Liver (tissue), 9 donors: Measurements from ENCODE around the gene PCDHGA6. TPM values are rescaled to one million over a fixed set of nuclear protein-coding genes. Genes with fewer than 3 reads are reported as not detected.
A peak's percentile ranks its signal among the peaks of the same experiment; 100 is the strongest.
"Not testable (repeated sequence)": the region's sequence is repeated elsewhere in the genome, so short reads cannot be mapped to it uniquely, and the experiment has no call there.

Experiments used
- DNase-seq: peaks from one replicate; pipeline ENCODE4 v3.0.0-alpha.2; 2017; ENCODE audit warnings: low spot score
- H3K27ac ChIP-seq, 2 donors: one replicate each; pipeline ENCODE4 v1.7.0; 2013; ENCODE audit warnings: inconsistent platforms in 2 of 2, low read length in 2 of 2, control low read depth in 1 of 2, low read depth in 1 of 2, mild to moderate bottlenecking in 1 of 2
- H3K27me3 ChIP-seq, 4 donors: one replicate each; pipeline versions ENCODE4 v1.6.1 to v1.7.0; 2013; ENCODE audit warnings: low read length in 3 of 4, inconsistent platforms in 1 of 4, mild to moderate bottlenecking in 1 of 4, moderate library complexity in 1 of 4; ENCODE audit not compliant: control insufficient read depth in 4 of 4, insufficient read depth in 4 of 4
- H3K36me3 ChIP-seq, 4 donors: one replicate each; pipeline versions ENCODE4 v1.6.1 to v1.7.0; 2013; ENCODE audit warnings: low read length in 3 of 4, mild to moderate bottlenecking in 3 of 4, low read depth in 1 of 4, moderate library complexity in 1 of 4; ENCODE audit not compliant: control insufficient read depth in 4 of 4, insufficient read depth in 3 of 4
- H3K4me1 ChIP-seq, 4 donors: one replicate each; pipeline versions ENCODE4 v1.6.1 to v1.7.0; 2013; ENCODE audit warnings: low read length in 3 of 4, mild to moderate bottlenecking in 3 of 4, moderate library complexity in 1 of 4; ENCODE audit not compliant: control insufficient read depth in 4 of 4, insufficient read depth in 4 of 4
- H3K4me3 ChIP-seq, 3 donors: one replicate each; pipeline versions ENCODE4 v1.6.1 to v1.7.0; 2013; ENCODE audit warnings: low read length in 3 of 3, control low read depth in 1 of 3, low read depth in 1 of 3, mild to moderate bottlenecking in 1 of 3
- H3K9ac ChIP-seq, 2 donors: one replicate each; pipeline ENCODE4 v1.7.0; 2013; ENCODE audit warnings: low read length in 2 of 2, mild to moderate bottlenecking in 2 of 2, moderate library complexity in 2 of 2, control low read depth in 1 of 2, low read depth in 1 of 2
- H3K9me3 ChIP-seq, 4 donors: one replicate each; pipeline versions ENCODE4 v1.6.1 to v1.7.0; 2013; ENCODE audit warnings: low read length in 3 of 4; ENCODE audit not compliant: control insufficient read depth in 4 of 4
- ATF3 ChIP-seq: IDR thresholded peaks from 2 replicates; pipeline ENCODE4 v1.6.1; 2016; ENCODE audit warnings: antibody characterized with exemption
- CTCF ChIP-seq: fragments of 150-350 bp; IDR thresholded peaks from 2 replicates; pipeline ENCODE4 v1.5.1; 2017; ENCODE audit warnings: improper control_type of control experiment, low read depth, low read length; ENCODE audit not compliant: missing input control
- EGR1 ChIP-seq, 2 donors: IDR thresholded peaks; 2 replicates each; pipeline ENCODE4 v1.6.1; 2016 to 2018; ENCODE audit warnings: antibody characterized with exemption in 2 of 2, low read depth in 2 of 2
- FOXA2 ChIP-seq: IDR thresholded peaks from 2 replicates; pipeline ENCODE4 v1.6.1; 2016; ENCODE audit warnings: antibody characterized with exemption
- GABPA ChIP-seq, 2 donors: IDR thresholded peaks in 1 of 2; conservative IDR thresholded peaks in 1 of 2; 2 replicates each; pipeline ENCODE4 v1.6.1; 2016; ENCODE audit warnings: antibody characterized with exemption in 2 of 2, mild to moderate bottlenecking in 1 of 2, moderate library complexity in 1 of 2
- HNF4A ChIP-seq, 2 donors: conservative IDR thresholded peaks; 2 replicates each; pipeline ENCODE4 v1.6.1; 2016; ENCODE audit warnings: antibody characterized with exemption in 2 of 2, mild to moderate bottlenecking in 2 of 2
- HNF4G ChIP-seq: IDR thresholded peaks from 2 replicates; pipeline ENCODE4 v1.6.1; 2016; ENCODE audit warnings: antibody characterized with exemption
- JUND ChIP-seq, 2 donors: IDR thresholded peaks; 2 replicates each; pipeline ENCODE4 v1.6.1; 2016; ENCODE audit warnings: antibody characterized with exemption in 2 of 2
- MAX ChIP-seq: IDR thresholded peaks from 2 replicates; pipeline ENCODE4 v1.6.1; 2016; ENCODE audit warnings: antibody characterized with exemption
- NR2F2 ChIP-seq: IDR thresholded peaks from 2 replicates; pipeline ENCODE4 v1.6.1; 2016; ENCODE audit warnings: antibody characterized with exemption
- RAD21 ChIP-seq, 2 donors: IDR thresholded peaks; 2 replicates each; pipeline ENCODE4 v1.6.1; 2016; ENCODE audit warnings: antibody characterized with exemption in 2 of 2, mild to moderate bottlenecking in 2 of 2
- REST ChIP-seq: IDR thresholded peaks from 2 replicates; pipeline ENCODE4 v1.6.1; 2016; ENCODE audit warnings: antibody characterized with exemption, mild to moderate bottlenecking
- RXRA ChIP-seq, 2 donors: IDR thresholded peaks; 2 replicates each; pipeline ENCODE4 v1.6.1; 2017 to 2018; ENCODE audit warnings: antibody characterized with exemption in 2 of 2, mild to moderate bottlenecking in 1 of 2
- TAF1 ChIP-seq: conservative IDR thresholded peaks from 2 replicates; pipeline ENCODE4 v1.6.1; 2016; ENCODE audit warnings: antibody characterized with exemption, mild to moderate bottlenecking
- YY1 ChIP-seq: IDR thresholded peaks from 2 replicates; pipeline ENCODE4 v1.6.1; 2016; ENCODE audit warnings: antibody characterized with exemption, mild to moderate bottlenecking
- ZBTB33 ChIP-seq: IDR thresholded peaks from 2 replicates; pipeline ENCODE4 v1.6.1; 2016; ENCODE audit warnings: antibody characterized with exemption
- WGBS: extraction: QIAGEN DNeasy Blood & Tissue Kit; methylation state at CpG from one replicate; pipeline ENCODE4 v1.1.7; 2013; 5-methylcytosine and 5-hydroxymethylcytosine counted together
- polyA plus RNA-seq, 2 donors: library from polyadenylated mRNA; stranded (reverse) in 1 of 2; unstranded in 1 of 2; fragments of 200-250 nt in 1 of 2; fragments of >200 nt in 1 of 2; fragmentation: Nextera tagmentation in 1 of 2; extraction: Ambion mirVana in 1 of 2; gene quantifications; one replicate each; pipeline versions ENCODE4 v1.2.1 to v1.2.3, GENCODE V29; 2013 to 2015
- total RNA-seq, 2 donors: library from RNA; depleted of rRNA; stranded (reverse); fragments of >200 nt; gene quantifications; one replicate each; pipeline ENCODE4 v1.2.3, GENCODE V29; 2014
- donor health status: healthy.
- donor health status: healthy.
- donor health status: healthy.
- donor health status: healthy.
- donor health status: healthy.

PCDHGA6 gene
- total and polyA plus RNA-seq, 4 donors: 0.08 to 0.67 (median 0.28) TPM

GRCh38 chr5:141371572-141372475 is 1.9 kb upstream of the PCDHGA6 start:
- no peak for TF ChIP-seq GABPA (IDR thresholded peaks at IDR 0.05 in 1 of 2, conservative IDR thresholded peaks at IDR 0.05 in 1 of 2)
- no peak for TF ChIP-seq RXRA (IDR thresholded peaks at IDR 0.05)
- TF ChIP-seq HNF4A (conservative IDR thresholded peaks at IDR 0.05): no peak
- TF ChIP-seq NR2F2: no peak
- no peak for TF ChIP-seq TAF1
- TF ChIP-seq MAX: no peak
- TF ChIP-seq FOXA2: no peak
- TF ChIP-seq YY1: no peak
- no peak for TF ChIP-seq ZBTB33
- TF ChIP-seq JUND (IDR thresholded peaks at IDR 0.05): no peak
- TF ChIP-seq EGR1 (IDR thresholded peaks at IDR 0.05; ENCODE audit: low read depth in 2 of 2): no peak
- TF ChIP-seq ATF3: no peak
- TF ChIP-seq RAD21 (IDR thresholded peaks at IDR 0.05): no peak
- no peaks in the 10 kb centered on the region for H3K4me1 ChIP-seq
- peak overlapping the region in 2 of 3 donors; percentile 44 to 50 for H3K4me3 ChIP-seq
- 30% methylated on average over 69 of the region's 69 CpGs for WGBS
- H3K9me3 ChIP-seq: peaks cover 35 to 73% (median 53%) of the 10 kb centered on the region in 4 donors
- no peak overlapping the region for H3K9ac ChIP-seq
- H3K27me3 ChIP-seq: peaks cover 0 to 5% (median 0%) of the 10 kb centered on the region in 4 donors
- no peak for DNase-seq
- H3K36me3 ChIP-seq: no peaks in the 10 kb centered on the region
- no peak overlapping the region for H3K27ac ChIP-seq

GRCh38 chr5:141374627-141375026 is 936 bp downstream of the PCDHGA6 start:
- no peak overlapping the region for H3K9ac ChIP-seq
- no peak for DNase-seq
- no peaks in the 10 kb centered on the region for H3K4me1 ChIP-seq
- TF ChIP-seq ZBTB33 (no peak), GABPA (IDR thresholded peaks at IDR 0.05 in 1 of 2, conservative IDR thresholded peaks at IDR 0.05 in 1 of 2) (no peak), JUND (IDR thresholded peaks at IDR 0.05) (no peak), CTCF (no peak), REST (no peak), YY1 (no peak), HNF4G (no peak)
- H3K27me3 ChIP-seq: peaks cover 0 to 5% (median 0%) of the 10 kb centered on the region in 4 donors
- 46% methylated on average over 14 of the region's 14 CpGs for WGBS
- H3K9me3 ChIP-seq: peaks cover 37 to 78% (median 56%) of the 10 kb centered on the region in 4 donors
- H3K4me3 ChIP-seq: peak overlapping the region in 1 of 3 donors; percentile 41
- no peaks in the 10 kb centered on the region for H3K36me3 ChIP-seq
- H3K27ac ChIP-seq: no peak overlapping the region

- not testable (repeated sequence) for H3K27me3 ChIP-seq, H3K36me3 ChIP-seq, H3K4me1 ChIP-seq, DNase-seq, H3K27ac ChIP-seq, H3K9ac ChIP-seq
- H3K9me3 ChIP-seq: peaks cover 34 to 75% (median 51%) of the 10 kb centered on the region in 4 donors
- WGBS: 47% methylated on average over 43 of the region's 48 CpGs
- peak overlapping the region in 2 of 3 donors; percentile 5 to 41 for H3K4me3 ChIP-seq
These were observed 1.9 kb downstream of the PCDHGA6 start for GRCh38 chr5:141375444-141376155.
